ENCODE results near the gene POLA2. TPM values are rescaled to one million over a fixed set of nuclear protein-coding genes. Genes with fewer than 3 reads are reported as not detected.
"Not testable (repeated sequence)": the region's sequence is repeated elsewhere in the genome, so short reads cannot be mapped to it uniquely, and the experiment has no call there.

The POLA2 gene
- polyA plus RNA-seq, 3 donors from 2014 or later = 10.1 to 11.8 (median 11.8) TPM

DNA sequence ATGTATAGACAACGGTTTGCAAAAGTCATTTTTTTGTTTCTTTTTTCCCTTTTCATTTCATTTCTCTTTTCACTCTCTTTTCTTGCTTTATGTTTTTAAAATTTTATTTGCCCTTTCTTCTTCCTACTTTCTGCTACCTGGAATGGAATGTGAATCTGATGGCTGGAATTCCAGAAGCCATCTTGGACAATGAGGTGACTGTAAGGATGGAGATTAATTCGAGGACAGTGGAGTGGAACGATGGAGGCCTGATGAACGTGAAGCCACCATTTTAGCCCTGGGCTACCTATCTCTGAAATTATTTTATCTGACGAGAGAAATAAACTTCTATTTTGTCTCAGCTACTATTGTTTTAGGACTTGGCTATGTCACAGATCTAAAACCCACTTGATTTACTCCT lies 2.8 kb upstream of the POLA2 start:
- no peaks in the 10 kb centered on the region for H3K9me3 Mint-ChIP-seq
- no peak overlapping the region for H3K4me3 Mint-ChIP-seq
- H3K27ac Mint-ChIP-seq = no peak overlapping the region

DNA sequence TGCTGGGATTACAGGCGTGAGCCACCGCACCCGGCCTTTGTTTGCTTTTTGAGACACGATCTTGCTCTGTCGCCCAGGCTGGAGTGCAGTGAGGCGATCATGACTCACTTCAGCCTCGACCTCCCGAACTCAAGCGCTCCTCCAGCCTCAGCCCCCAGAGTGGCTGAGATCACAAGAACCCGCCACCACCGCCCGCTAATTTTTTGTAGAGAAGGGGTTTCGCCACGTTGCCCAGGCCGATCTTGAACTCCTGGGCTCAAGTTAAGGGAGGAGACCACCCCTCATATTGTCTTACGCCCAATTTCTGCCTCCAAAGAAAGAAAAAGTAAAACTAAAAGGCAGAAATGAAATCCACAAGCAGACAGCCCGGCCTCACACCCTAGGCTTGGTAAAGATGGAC lies 1.5 kb upstream of the POLA2 start:
- H3K27ac Mint-ChIP-seq = peak overlapping the region in 3 of 6 donors; percentile 93 to 94 (median 94)
- peaks cover 29 to 35% of the 10 kb centered on the region in 2 donors for H3K4me1 Mint-ChIP-seq
- peaks cover 4 to 6% (median 5%) of the 10 kb centered on the region in 3 donors for H3K27me3 Mint-ChIP-seq (ENCODE audit: low read depth in 3 of 3)
- H3K9me3 Mint-ChIP-seq = no peaks in the 10 kb centered on the region
- H3K4me3 Mint-ChIP-seq = peak overlapping the region in 4 of 5 donors; percentile 45 to 92 (median 90)
- DNase-seq = no peak
- no peaks in the 10 kb centered on the region for H3K36me3 Mint-ChIP-seq

More for the DNA sequence above, 2.8 kb upstream of the POLA2 start:
- Mint-ChIP-seq H3K4me1 (peaks cover 22 to 25% of the 10 kb centered on the region in 2 donors), H3K27me3 (ENCODE audit: low read depth in 3 of 3) (peaks cover 4 to 6% (median 5%) of the 10 kb centered on the region in 3 donors), H3K36me3 (no peaks in the 10 kb centered on the region)
- no peak for DNase-seq

DNA sequence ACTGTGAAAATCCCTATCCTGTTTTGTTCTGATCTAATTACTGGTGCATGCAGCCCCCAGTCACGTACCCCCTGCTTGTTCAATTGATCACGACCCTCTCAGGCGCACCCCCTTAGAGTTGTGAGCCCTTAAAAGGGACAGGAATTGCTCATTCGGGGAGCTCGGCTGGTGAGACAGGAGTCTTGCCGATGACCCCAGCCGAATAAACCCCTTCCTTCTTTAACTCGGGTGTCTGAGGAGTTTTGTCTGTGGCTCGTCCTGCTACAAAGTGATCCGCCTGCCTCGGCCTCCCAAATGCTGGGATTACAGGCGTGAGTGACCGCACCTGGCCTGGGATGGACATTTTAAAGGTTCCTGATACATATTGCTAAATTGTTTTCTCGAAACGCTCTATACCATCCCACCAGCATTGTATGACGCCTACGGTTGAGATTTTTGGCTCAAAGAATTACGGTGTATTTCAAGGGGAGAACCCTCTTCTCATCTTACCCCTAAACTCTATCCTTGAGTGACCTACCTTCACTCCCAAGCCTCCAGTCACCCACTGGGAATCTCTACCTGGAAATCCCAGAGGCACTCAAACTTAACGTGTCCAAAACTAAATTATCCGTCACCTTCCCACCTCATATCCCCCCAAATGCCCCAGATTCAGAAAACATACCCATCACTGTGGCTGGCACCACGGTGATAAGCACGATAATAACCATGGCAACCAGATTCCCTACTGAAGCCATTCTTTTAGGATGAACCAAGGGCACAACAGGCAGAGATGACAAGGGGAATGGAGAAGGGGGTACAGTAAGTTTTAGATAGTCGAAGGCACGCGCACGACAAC lies 789 bp upstream of the POLA2 start:
- Mint-ChIP-seq H3K27me3 (ENCODE audit: low read depth in 3 of 3) (peaks cover 4 to 6% (median 5%) of the 10 kb centered on the region in 3 donors), H3K36me3 (peaks cover 0 to 4% (median 0%) of the 10 kb centered on the region in 3 donors), H3K27ac (peak overlapping the region; percentile 93 to 94 (median 94)), H3K9me3 (no peaks in the 10 kb centered on the region), H3K4me1 (peaks cover 29 to 42% of the 10 kb centered on the region in 2 donors), H3K4me3 (peak overlapping the region; percentile 89 to 92 (median 91))
- no peak for DNase-seq

DNA sequence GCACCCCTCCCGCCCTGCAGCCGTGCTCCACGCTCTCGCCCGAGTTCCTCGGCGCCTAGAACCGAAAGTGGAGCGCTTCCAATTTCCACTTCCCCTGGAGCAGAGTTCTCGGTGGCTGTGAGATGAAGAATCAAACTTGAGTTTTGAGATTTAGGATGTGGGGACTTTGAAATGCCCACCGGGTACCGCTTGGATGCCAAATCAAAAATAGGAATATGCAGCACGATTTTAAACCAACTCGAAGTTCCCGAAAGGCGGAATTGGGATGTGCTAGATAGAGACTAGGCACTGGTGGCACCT lies 569 bp downstream of the POLA2 start:
- Mint-ChIP-seq H3K27me3 (ENCODE audit: low read depth in 3 of 3) (peaks cover 4 to 6% (median 5%) of the 10 kb centered on the region in 3 donors), H3K4me1 (peaks cover 29 to 47% of the 10 kb centered on the region in 2 donors), H3K27ac (peak overlapping the region; percentile 77 to 94 (median 84)), H3K4me3 (peak overlapping the region; percentile 89 to 92 (median 91)), H3K9me3 (no peaks in the 10 kb centered on the region), H3K36me3 (peaks cover 0 to 7% (median 0%) of the 10 kb centered on the region in 3 donors)
- no peak for DNase-seq

DNA sequence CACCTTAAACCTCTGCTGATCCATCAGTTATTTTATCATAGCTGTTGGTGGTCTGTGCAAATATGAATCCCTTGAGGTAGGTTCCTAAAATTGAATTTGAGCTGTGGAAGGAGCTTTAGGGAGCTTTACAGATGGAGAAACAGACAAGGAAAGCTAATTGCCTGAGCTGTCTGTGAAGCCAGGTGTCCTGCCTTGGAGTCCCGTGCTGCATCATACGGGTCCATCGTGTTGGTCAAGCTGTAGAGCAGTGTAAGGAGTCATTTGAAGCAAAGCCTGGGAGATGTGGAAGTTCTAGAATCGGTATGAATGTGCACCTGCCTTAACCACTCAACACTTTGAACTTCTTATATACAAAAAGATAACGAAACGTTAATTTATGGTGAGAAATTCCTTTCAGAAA lies 1.0 kb downstream of the POLA2 start:
- H3K9me3 Mint-ChIP-seq = no peaks in the 10 kb centered on the region
- peak overlapping the region; percentile 89 to 92 (median 91) for H3K4me3 Mint-ChIP-seq
- DNase-seq = no peak
- H3K27ac Mint-ChIP-seq = peak overlapping the region; percentile 77 to 94 (median 84)
- peaks cover 4 to 6% (median 5%) of the 10 kb centered on the region in 3 donors for H3K27me3 Mint-ChIP-seq (ENCODE audit: low read depth in 3 of 3)
- H3K4me1 Mint-ChIP-seq = peaks cover 29 to 47% of the 10 kb centered on the region in 2 donors
- H3K36me3 Mint-ChIP-seq = peaks cover 0 to 7% (median 0%) of the 10 kb centered on the region in 3 donors

DNA sequence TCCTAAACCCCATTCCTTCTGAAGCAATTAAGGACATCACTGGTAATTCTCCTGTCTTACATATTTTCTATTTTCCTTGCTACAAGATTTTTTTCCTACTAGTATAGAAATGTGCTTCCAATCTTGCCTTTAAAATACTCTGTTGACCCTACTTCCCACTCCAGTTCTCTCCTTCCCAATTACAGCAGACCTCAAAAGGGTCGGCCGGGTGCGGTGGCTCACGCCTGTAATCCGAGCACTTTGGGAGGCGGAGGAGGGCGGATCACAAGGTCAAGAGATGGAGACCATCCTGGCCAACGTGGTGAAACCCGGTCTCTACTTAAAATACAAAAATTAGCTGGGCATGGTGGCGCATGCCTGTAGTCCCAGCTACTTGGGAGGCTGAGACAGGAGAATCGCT lies 3.0 kb downstream of the POLA2 start:
- DNase-seq; H3K27me3 Mint-ChIP-seq (ENCODE audit: low read depth in 3 of 3); H3K9me3 Mint-ChIP-seq: not testable (repeated sequence)
- Mint-ChIP-seq H3K4me3 (peak overlapping the region in 2 of 5 donors; percentile 62 to 72), H3K27ac (peak overlapping the region in 3 of 6 donors; percentile 2 to 54 (median 39)), H3K4me1 (peaks cover 29 to 47% of the 10 kb centered on the region in 2 donors), H3K36me3 (peaks cover 5 to 12% (median 6%) of the 10 kb centered on the region in 3 donors)

DNA sequence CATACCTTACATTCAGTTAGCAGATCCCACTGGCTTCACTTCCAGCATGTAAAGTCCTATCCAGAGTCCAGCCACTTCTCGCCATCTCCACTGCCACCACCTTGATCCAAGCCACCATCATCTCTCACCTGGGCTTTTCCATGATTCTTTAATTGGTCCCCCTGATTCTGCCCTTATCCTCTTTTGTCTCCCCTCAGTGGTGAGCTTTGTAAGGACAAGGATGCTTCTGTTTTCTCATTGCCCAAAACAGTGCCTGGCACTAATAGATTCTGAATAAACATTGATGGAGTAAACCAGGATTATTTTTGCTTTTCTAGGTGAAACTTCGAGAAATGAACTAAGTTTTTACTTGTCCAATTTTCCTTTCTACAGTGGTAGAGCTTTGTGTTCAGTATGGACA lies 4.4 kb downstream of the POLA2 start:
- no peak for DNase-seq
- Mint-ChIP-seq H3K36me3 (peaks cover 12 to 19% (median 16%) of the 10 kb centered on the region in 3 donors), H3K27ac (peak overlapping the region in 1 of 6 donors; percentile 12), H3K4me1 (peaks cover 22 to 41% of the 10 kb centered on the region in 2 donors), H3K4me3 (peak overlapping the region in 1 of 5 donors; percentile 30), H3K27me3 (ENCODE audit: low read depth in 3 of 3) (peaks cover 4 to 6% (median 5%) of the 10 kb centered on the region in 3 donors), H3K9me3 (no peaks in the 10 kb centered on the region)

DNA sequence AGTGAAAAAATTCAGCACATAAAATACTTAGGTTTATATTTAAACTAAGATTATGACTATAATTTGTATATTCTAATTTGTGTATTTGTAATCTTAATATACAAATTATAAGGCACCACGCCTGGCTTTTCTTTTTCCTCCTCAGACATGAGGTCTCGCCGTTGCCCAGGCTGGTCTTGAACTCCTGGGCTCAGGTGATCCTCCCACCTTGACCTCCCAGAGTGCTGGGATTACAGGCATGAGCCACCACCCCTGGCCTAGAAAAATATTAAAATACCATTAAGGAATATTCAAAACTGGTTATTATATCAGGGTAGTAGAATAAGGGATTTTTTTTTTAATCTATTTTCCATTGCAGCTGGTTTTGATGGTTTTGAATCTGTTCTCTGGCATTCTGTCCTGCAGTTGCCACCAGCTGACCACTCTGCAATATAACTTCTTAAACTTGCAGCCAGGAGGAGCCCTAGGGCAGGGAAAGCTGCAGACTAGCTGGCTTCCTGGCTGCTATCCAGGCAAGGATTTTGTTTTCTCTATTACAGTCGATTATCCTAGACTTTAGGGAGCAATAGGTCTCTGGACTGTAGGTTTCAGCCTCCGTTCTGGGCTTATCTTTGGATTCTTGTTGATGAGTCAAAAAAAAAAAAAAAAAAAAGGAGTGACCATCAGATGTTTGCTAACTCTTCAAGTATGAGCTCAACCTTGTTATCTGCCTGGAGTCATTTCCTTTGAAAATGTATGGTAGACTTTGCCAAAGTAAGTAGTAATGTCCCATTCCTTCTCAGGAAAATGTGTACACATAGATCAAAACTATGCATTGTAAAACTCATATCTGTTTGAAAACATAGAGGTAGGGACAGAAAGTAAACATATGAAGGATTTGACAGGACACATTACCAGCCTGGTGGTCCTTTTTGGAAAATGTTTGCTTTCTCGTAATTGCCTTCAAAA lies 13.2 kb downstream of the POLA2 start:
- Mint-ChIP-seq H3K27ac (peak overlapping the region in 1 of 6 donors; percentile 30), H3K36me3 (peaks cover 9 to 42% (median 23%) of the 10 kb centered on the region in 3 donors)
- peak; percentile 15 to 33 (median 27) for DNase-seq

DNA sequence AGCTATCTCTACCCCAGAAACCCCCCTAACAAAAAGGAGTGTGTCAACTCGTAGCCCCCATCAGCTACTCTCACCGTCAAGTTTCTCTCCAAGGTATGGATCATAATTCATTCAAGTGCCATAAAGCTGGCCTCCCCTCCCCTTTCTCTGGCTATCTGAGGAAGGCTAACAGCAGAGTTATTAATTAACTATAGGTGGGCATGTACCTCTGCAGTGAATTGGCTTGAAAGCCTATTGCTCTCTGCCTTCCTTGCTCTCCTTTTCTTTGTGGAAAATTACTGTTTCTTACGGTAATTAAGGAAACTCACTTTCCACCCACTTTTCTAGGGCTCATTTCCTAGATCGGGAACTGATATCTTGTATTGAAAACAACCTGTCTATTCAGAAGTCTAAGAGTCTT lies 14.1 kb downstream of the POLA2 start:
- DNase-seq = no peak
- peaks cover 0 to 2% (median 1%) of the 10 kb centered on the region in 3 donors for H3K27me3 Mint-ChIP-seq (ENCODE audit: low read depth in 3 of 3)
- no peak overlapping the region for H3K4me3 Mint-ChIP-seq
- H3K36me3 Mint-ChIP-seq = peaks cover 8 to 38% (median 20%) of the 10 kb centered on the region in 3 donors
- H3K27ac Mint-ChIP-seq = no peak overlapping the region
- no peaks in the 10 kb centered on the region for H3K9me3 Mint-ChIP-seq
- no peaks in the 10 kb centered on the region for H3K4me1 Mint-ChIP-seq

More for the DNA sequence above, 13.2 kb downstream of the POLA2 start:
- Mint-ChIP-seq H3K4me3 (no peak overlapping the region), H3K4me1 (no peaks in the 10 kb centered on the region), H3K27me3 (ENCODE audit: low read depth in 3 of 3) (peaks cover 0 to 2% (median 1%) of the 10 kb centered on the region in 3 donors), H3K9me3 (no peaks in the 10 kb centered on the region)

DNA sequence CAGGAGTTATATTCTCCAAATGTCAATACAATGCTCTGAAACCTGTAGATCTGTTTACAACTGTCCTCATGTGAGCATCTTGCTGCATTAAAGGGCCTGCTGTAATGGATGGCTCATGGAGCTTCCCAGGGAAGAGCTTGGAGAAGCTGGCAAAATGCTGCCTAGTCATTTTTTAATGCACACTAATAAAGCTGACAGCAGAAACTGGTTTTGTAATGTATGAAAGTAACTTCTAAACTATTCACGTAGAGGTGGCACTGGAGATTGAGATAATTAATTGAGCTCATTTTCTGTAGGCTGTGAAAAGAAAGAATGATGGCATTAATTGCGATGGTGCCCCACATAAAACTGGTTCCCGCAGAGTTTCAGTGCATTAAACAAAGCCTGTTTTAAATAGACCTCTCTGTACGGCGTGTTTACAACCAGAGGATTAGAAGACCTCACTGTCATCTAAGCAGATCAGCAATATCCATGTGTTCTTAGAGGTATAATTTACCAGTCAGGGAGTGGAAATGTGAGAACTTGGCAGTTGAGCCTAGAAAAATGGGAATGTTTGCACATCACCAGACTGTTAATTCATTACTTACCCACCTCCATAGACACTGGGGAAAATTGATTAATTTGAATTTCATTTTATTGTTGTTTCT lies 16.0 kb downstream of the POLA2 start:
- H3K4me1 Mint-ChIP-seq = no peaks in the 10 kb centered on the region
- DNase-seq = no peak
- H3K9me3 Mint-ChIP-seq = no peaks in the 10 kb centered on the region
- no peak overlapping the region for H3K27ac Mint-ChIP-seq
- H3K4me3 Mint-ChIP-seq = no peak overlapping the region
- H3K36me3 Mint-ChIP-seq = peaks cover 17 to 44% (median 31%) of the 10 kb centered on the region in 3 donors
- H3K27me3 Mint-ChIP-seq (ENCODE audit: low read depth in 3 of 3) = peaks cover 0 to 2% (median 0%) of the 10 kb centered on the region in 3 donors

DNA sequence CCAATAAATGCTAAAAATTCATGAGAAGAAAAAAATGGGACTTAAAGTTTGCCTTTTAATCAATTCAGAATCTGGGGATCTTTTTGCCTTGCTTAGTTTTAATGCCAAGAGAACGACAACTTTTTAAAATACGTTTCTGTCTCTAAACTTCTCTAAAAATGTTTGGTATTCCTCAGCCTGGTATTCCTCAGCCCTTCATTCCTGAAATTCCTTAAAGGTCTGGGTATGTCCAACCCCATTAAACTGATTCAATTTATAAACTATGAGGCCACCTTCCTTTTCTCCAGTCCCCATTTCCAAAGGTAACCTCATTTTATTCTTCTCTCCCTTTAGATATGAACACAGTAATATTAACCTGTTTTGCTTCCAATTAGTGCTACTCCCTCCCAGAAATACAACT lies 16.6 kb downstream of the POLA2 start:
- peaks cover 17 to 45% (median 31%) of the 10 kb centered on the region in 3 donors for H3K36me3 Mint-ChIP-seq
- H3K4me3 Mint-ChIP-seq = no peak overlapping the region

DNA sequence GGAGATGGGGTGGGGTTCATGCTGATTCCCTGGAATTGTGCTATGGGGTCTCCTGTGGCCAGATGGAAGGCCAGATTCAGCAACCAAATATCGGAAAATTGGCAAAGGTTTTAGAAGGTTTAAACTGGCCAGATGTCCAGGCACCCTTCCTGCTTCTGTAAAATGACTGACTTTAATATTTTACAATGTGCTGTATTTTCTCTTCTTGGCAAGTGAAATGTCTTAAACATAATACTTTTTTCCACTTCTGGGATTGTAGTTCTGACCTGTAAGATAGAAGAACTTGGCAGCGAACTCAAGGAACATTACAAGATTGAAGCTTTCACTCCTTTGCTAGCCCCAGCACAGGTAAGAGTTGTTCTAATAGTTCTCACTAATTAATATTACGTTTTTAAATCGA lies 17.5 kb downstream of the POLA2 start:
- H3K9me3 Mint-ChIP-seq = no peaks in the 10 kb centered on the region
- peaks cover 17 to 45% (median 31%) of the 10 kb centered on the region in 3 donors for H3K36me3 Mint-ChIP-seq
- no peak overlapping the region for H3K4me3 Mint-ChIP-seq
- peaks cover 0 to 2% (median 0%) of the 10 kb centered on the region in 3 donors for H3K27me3 Mint-ChIP-seq (ENCODE audit: low read depth in 3 of 3)
- no peak for DNase-seq
- H3K27ac Mint-ChIP-seq = no peak overlapping the region
- no peaks in the 10 kb centered on the region for H3K4me1 Mint-ChIP-seq

More for the DNA sequence above, 16.6 kb downstream of the POLA2 start:
- DNase-seq = no peak
- Mint-ChIP-seq H3K4me1 (no peaks in the 10 kb centered on the region), H3K27me3 (ENCODE audit: low read depth in 3 of 3) (peaks cover 0 to 2% (median 0%) of the 10 kb centered on the region in 3 donors), H3K9me3 (no peaks in the 10 kb centered on the region), H3K27ac (no peak overlapping the region)

Measured in immature natural killer cell (primary cell).